GM20000 (cell line): ENCODE results near the gene BLID.
A peak's percentile ranks its signal among the peaks of the same experiment; 100 is the strongest.

ENCODE experiments used
- DNase-seq: peaks from one replicate; pipeline ENCODE4 v3.0.0; 2012; ENCODE audit warnings: low spot score
- CTCF ChIP-seq: IDR thresholded peaks from 2 replicates; pipeline ENCODE4 v1.5.1; 2012; ENCODE audit warnings: mild to moderate bottlenecking, control low read depth; ENCODE audit errors: extremely low read depth, missing control alignments

Gene BLID

GRCh38 chr11:122077459-122077858 is 38.6 kb downstream of the BLID start:
- DNase-seq: no peak
- TF ChIP-seq CTCF: no peak

DNA sequence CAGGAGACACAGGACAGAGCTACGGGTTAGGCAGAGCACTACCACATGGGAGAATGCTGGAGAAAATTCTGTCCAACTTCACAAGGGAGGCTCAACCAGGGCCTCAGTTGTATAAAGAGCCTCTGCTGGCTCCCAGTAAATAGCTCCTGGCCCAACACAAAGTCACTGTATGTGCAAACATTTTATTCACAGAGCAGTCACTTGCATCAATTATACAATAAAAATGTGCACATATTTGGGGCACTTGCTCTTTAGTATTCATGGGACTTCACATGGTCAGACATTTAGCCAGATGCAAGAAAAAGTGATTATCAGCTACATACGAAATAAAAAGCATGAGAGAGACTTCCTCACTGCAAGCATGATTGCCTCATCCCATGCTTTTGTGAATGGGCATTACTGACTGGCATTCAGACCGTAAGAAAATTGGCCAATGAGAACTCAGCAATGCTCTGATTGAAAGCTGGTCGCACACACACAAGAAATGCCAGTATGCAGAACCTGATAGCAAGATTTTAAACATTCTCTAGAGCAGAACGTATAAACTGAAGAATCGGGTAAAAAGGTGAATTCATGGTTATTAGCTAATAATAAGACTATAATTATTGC is 39.4 kb downstream of the BLID start:
- no peak for TF ChIP-seq CTCF
- DNase-seq: no peak

DNA sequence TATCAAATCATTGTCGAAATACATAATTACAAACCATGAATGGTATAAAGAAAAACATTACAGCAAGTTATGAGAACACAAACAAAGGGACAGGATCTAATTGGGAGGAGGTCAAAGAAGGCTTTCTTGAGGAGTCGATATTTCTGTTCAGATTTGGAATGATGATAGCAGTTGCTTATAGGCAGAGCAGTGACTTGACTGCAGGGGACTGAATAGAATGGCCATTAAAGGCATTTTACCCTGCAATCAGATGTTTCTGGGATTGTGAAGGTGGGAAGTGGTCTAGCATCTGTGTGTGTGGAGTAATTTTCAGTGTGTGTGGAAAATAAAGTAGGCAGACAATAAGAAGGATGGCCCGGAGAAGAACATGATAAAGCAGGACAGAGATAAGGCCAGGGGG is 41.0 kb downstream of the BLID start:
- DNase-seq: no peak
- TF ChIP-seq CTCF: no peak

DNA sequence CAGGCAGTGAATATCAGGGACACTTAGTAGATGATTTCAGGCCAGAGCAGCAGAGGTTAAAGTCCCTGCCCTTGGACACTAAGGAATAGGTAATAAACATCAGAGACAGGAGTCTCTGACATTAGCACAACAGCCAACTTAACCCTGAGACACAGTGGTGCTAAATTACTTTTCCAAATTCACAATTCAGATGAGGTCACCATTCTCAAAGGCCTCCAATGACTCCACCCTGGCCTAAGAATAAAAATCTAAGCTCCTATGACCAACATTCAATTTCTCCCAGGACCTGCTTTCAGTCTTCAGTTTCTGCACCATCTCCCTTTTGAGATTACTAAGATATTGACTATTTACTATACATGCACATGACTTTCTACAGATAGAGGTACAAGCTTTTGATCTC is 42.0 kb downstream of the BLID start:
- DNase-seq: no peak
- no peak for TF ChIP-seq CTCF

GRCh38 chr11:122071709-122072202 is 44.3 kb downstream of the BLID start:
- no peak for TF ChIP-seq CTCF
- DNase-seq: no peak

- peak; percentile 10 for DNase-seq
Observed at GRCh38 chr11:122069707-122070360, 46.2 kb downstream of the BLID start.

More at GRCh38 chr11:122069707-122070360, 46.2 kb downstream of the BLID start:
- no peak for TF ChIP-seq CTCF
